K562 (cell line): ENCODE data around the gene C1orf174. TPM values are rescaled to one million over a fixed set of nuclear protein-coding genes. Genes with fewer than 3 reads are reported as not detected.
A peak's percentile ranks its signal among the peaks of the same experiment; 100 is the strongest.

Source experiments
- CBFA2T2 ChIP-seq: fragments of 450-650 bp; conservative IDR thresholded peaks from 2 replicates; pipeline ENCODE4 v1.6.1; 2017; ENCODE audit warnings: mild to moderate bottlenecking
- FOS ChIP-seq: IDR thresholded peaks from 3 replicates; pipeline ENCODE4 v1.6.1; 2011; ENCODE audit not compliant: insufficient read length; ENCODE audit errors: extremely low read depth
- GTF2A2 ChIP-seq: IDR thresholded peaks from 2 replicates; pipeline ENCODE4 v1.6.1; 2016; ENCODE audit warnings: mild to moderate bottlenecking, missing genetic modification characterization, missing compliant biosample characterization
- HNRNPH1 ChIP-seq: fragments of 200-400 bp; formaldehyde crosslinking; optimal IDR thresholded peaks from 2 replicates; pipeline ENCODE3; 2017; ENCODE audit warnings: low read depth, mild to moderate bottlenecking, low read length, moderate library complexity
- KDM1A ChIP-seq, 2 experiments: fragments of 450-650 bp; IDR thresholded peaks; 2 replicates each; pipeline ENCODE4 v1.6.1; 2016; ENCODE audit warnings: mild to moderate bottlenecking in 2 of 2
- PHF20 ChIP-seq: fragments of 450-650 bp; IDR thresholded peaks from 2 replicates; pipeline ENCODE4 v1.6.1; 2018; ENCODE audit not compliant: partially characterized antibody
- RBBP5 ChIP-seq: fragments of 200-600 bp; sonication (generic); IDR thresholded peaks from 2 replicates; pipeline ENCODE4 v1.6.1; 2012; ENCODE audit warnings: borderline replicate concordance, mild to moderate bottlenecking, low read length, control low read depth, inconsistent platforms; ENCODE audit not compliant: insufficient read depth, poor library complexity, severe bottlenecking
- RBM14 ChIP-seq: fragments of 200-400 bp; formaldehyde crosslinking; IDR thresholded peaks from 2 replicates; pipeline ENCODE4 v1.6.1; 2018; ENCODE audit warnings: low read depth, mild to moderate bottlenecking, low read length, moderate library complexity, borderline replicate concordance; ENCODE audit not compliant: insufficient read depth
- RFX7 ChIP-seq: fragments of 250-450 bp; sonication (Bioruptor Pico); IDR thresholded peaks from 2 replicates; pipeline ENCODE4 v1.5.1; 2021; ENCODE audit warnings: mild to moderate bottlenecking
- SAP30 ChIP-seq: fragments of 200-600 bp; sonication (generic); IDR thresholded peaks from 2 replicates; pipeline ENCODE4 v1.6.1; 2012; ENCODE audit warnings: borderline replicate concordance, low read depth, mild to moderate bottlenecking, moderate library complexity, low read length, control low read depth, inconsistent platforms; ENCODE audit not compliant: insufficient read depth, poor library complexity, severe bottlenecking
- SRSF1 ChIP-seq: fragments of 200-400 bp; formaldehyde crosslinking; IDR thresholded peaks from 2 replicates; pipeline ENCODE4 v1.6.1; 2017; ENCODE audit warnings: mild to moderate bottlenecking, low read depth, low read length, moderate library complexity
- TCF7 ChIP-seq: sonication (generic); IDR thresholded peaks from 2 replicates; pipeline ENCODE4 v1.6.1; 2016; ENCODE audit warnings: antibody characterized with exemption, borderline replicate concordance
- ZBTB1 ChIP-seq: sonication (generic); formaldehyde crosslinking; IDR thresholded peaks from 2 replicates; pipeline ENCODE4 v1.8.1; 2023; ENCODE audit warnings: missing genetic modification reagents, low read depth, mild to moderate bottlenecking, borderline replicate concordance
- ZNF184 ChIP-seq: sonication (generic); formaldehyde crosslinking; IDR thresholded peaks from 2 replicates; pipeline ENCODE4 v1.5.0; 2020; ENCODE audit warnings: missing genetic modification reagents
- ZNF324 ChIP-seq: fragments of 250-450 bp; sonication (Bioruptor Pico); IDR thresholded peaks from 2 replicates; pipeline ENCODE4 v1.4.0; 2020; ENCODE audit warnings: mild to moderate bottlenecking
- ZNF785 ChIP-seq: fragments of 250-450 bp; sonication (Bioruptor Pico); IDR thresholded peaks from 2 replicates; pipeline ENCODE4 v1.4.0; 2020; ENCODE audit warnings: mild to moderate bottlenecking
- polyA plus RNA-seq, 8 experiments: library from polyadenylated mRNA; depleted of rRNA in 4 of 8; stranded (reverse) in 5 of 8; unstranded in 3 of 8; fragments of >200 nt; fragmentation: Nextera tagmentation in 2 of 8; fragmentation: Illumina TruSeq in 1 of 8; extraction: Ambion mirVana in 2 of 8; extraction: Trizol in 1 of 8; gene quantifications; 2 replicates each; pipeline versions ENCODE4 v1.2.1 to v1.2.3, GENCODE V29; 2011 to 2014; ENCODE audit warnings: inconsistent platforms in 1 of 8, missing spikeins in 1 of 8
- total RNA-seq, 7 experiments: library from RNA; depleted of rRNA in 6 of 7; stranded (reverse); fragments of >200 nt in 6 of 7; fragmentation: Illumina TruSeq in 2 of 7; extraction: Trizol in 2 of 7; gene quantifications; 2 replicates each; pipeline versions ENCODE4 v1.2.1 to v1.2.3, GENCODE V29; 2011 to 2021; ENCODE audit warnings: low replicate concordance in 1 of 7
- TF ChIP-seq, protein P1 (sequence below): fragments of 250-450 bp; sonication (Bioruptor Pico); IDR thresholded peaks from 2 replicates; pipeline ENCODE4 v1.8.0; 2022; ENCODE audit warnings: moderate library complexity, mild to moderate bottlenecking, inconsistent platforms
- TF ChIP-seq, protein P2 (sequence below): sonication (generic); formaldehyde crosslinking; IDR thresholded peaks from 2 replicates; pipeline ENCODE4 v1.8.1; 2022; ENCODE audit warnings: missing genetic modification reagents
- TF ChIP-seq, protein P3 (sequence below): IDR thresholded peaks from 3 replicates; pipeline ENCODE4 v1.6.1; 2011; ENCODE audit warnings: borderline replicate concordance, mild to moderate bottlenecking, moderate library complexity; ENCODE audit not compliant: insufficient read length; ENCODE audit errors: extremely low read depth
- TF ChIP-seq, protein P4 (sequence below): fragments of 450-650 bp; IDR thresholded peaks from 2 replicates; pipeline ENCODE4 v1.7.1; 2018; ENCODE audit warnings: mild to moderate bottlenecking, low read depth; ENCODE audit not compliant: partially characterized antibody

The C1orf174 gene
- total and polyA plus RNA-seq, 9 of the 15 experiments (the other 6 are each of a cell fraction or from before 2014, with no cell fraction given) = 38.5 to 64.9 (median 45.4) TPM

DNA sequence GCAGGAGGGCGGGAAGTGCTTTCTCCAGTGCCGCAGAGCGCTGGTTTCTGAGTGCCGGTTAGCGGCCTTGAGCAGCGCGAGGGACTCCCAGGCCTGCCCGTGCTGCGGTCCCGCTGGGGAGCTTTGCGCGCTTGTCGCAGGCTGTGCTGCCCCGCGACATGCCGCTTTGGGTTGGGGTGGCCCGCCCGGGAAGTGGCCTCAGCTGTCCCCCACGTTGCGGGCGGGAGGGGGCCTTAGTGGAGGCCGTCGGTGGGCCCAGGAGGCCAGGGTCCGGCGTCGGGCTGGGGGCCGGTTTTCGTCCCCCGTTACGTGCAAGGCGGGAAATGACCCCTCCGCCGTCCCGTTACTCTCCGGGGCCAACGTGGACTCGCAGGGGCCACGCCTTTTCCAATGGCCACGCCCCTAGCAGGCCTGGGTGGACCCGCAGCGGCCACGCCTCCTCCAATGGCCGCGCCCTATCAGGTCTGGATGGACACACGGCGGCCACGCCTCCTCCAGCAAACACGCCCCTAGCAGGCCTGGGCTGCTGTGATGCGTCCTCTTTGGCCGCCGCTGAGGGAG lies 977 bp upstream of the C1orf174 start (continued):
- TF ChIP-seq, protein P1, sequence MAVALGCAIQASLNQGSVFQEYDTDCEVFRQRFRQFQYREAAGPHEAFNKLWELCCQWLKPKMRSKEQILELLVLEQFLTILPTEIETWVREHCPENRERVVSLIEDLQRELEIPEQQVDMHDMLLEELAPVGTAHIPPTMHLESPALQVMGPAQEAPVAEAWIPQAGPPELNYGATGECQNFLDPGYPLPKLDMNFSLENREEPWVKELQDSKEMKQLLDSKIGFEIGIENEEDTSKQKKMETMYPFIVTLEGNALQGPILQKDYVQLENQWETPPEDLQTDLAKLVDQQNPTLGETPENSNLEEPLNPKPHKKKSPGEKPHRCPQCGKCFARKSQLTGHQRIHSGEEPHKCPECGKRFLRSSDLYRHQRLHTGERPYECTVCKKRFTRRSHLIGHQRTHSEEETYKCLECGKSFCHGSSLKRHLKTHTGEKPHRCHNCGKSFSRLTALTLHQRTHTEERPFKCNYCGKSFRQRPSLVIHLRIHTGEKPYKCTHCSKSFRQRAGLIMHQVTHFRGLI (CRISPR knock-in tag) = no peak
- TF ChIP-seq RFX7 (CRISPR knock-in tag) (no peak), RBM14 (no peak), KDM1A (IDR thresholded peaks at IDR 0.05) (no peak), ZNF785 (CRISPR knock-in tag) (no peak), ZBTB1 (CRISPR knock-in tag) (no peak), FOS (no peak), CBFA2T2 (no peak), RBBP5 (peak; percentile 51), PHF20 (peak; percentile 51), ZNF324 (CRISPR knock-in tag) (no peak), TCF7 (peak; percentile 80), SAP30 (peak; percentile 17), GTF2A2 (tag) (no peak), HNRNPH1 (no peak), SRSF1 (no peak), ZNF184 (no peak)
- TF ChIP-seq, protein P2, sequence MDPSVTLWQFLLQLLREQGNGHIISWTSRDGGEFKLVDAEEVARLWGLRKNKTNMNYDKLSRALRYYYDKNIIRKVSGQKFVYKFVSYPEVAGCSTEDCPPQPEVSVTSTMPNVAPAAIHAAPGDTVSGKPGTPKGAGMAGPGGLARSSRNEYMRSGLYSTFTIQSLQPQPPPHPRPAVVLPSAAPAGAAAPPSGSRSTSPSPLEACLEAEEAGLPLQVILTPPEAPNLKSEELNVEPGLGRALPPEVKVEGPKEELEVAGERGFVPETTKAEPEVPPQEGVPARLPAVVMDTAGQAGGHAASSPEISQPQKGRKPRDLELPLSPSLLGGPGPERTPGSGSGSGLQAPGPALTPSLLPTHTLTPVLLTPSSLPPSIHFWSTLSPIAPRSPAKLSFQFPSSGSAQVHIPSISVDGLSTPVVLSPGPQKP (CRISPR knock-in tag) = no peak
- TF ChIP-seq, protein P3, sequence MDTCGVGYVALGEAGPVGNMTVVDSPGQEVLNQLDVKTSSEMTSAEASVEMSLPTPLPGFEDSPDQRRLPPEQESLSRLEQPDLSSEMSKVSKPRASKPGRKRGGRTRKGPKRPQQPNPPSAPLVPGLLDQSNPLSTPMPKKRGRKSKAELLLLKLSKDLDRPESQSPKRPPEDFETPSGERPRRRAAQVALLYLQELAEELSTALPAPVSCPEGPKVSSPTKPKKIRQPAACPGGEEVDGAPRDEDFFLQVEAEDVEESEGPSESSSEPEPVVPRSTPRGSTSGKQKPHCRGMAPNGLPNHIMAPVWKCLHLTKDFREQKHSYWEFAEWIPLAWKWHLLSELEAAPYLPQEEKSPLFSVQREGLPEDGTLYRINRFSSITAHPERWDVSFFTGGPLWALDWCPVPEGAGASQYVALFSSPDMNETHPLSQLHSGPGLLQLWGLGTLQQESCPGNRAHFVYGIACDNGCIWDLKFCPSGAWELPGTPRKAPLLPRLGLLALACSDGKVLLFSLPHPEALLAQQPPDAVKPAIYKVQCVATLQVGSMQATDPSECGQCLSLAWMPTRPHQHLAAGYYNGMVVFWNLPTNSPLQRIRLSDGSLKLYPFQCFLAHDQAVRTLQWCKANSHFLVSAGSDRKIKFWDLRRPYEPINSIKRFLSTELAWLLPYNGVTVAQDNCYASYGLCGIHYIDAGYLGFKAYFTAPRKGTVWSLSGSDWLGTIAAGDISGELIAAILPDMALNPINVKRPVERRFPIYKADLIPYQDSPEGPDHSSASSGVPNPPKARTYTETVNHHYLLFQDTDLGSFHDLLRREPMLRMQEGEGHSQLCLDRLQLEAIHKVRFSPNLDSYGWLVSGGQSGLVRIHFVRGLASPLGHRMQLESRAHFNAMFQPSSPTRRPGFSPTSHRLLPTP = no peak
- TF ChIP-seq, protein P4, sequence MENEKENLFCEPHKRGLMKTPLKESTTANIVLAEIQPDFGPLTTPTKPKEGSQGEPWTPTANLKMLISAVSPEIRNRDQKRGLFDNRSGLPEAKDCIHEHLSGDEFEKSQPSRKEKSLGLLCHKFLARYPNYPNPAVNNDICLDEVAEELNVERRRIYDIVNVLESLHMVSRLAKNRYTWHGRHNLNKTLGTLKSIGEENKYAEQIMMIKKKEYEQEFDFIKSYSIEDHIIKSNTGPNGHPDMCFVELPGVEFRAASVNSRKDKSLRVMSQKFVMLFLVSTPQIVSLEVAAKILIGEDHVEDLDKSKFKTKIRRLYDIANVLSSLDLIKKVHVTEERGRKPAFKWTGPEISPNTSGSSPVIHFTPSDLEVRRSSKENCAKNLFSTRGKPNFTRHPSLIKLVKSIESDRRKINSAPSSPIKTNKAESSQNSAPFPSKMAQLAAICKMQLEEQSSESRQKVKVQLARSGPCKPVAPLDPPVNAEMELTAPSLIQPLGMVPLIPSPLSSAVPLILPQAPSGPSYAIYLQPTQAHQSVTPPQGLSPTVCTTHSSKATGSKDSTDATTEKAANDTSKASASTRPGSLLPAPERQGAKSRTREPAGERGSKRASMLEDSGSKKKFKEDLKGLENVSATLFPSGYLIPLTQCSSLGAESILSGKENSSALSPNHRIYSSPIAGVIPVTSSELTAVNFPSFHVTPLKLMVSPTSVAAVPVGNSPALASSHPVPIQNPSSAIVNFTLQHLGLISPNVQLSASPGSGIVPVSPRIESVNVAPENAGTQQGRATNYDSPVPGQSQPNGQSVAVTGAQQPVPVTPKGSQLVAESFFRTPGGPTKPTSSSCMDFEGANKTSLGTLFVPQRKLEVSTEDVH = peak; percentile 58
